ENCODE data around the gene FBXO15.

The FBXO15 gene

GRCh38 chr18:74147779-74148542 lies at the start of gene FBXO15, which contains the start of gene TIMM21:
Gene FBXO15, minus strand, starts transcription at chr18:74147834. Its CDS starts 49 bp downstream, at chr18:74147785.
Gene TIMM21, plus strand, starts transcription at chr18:74148523. Its CDS starts 286 bp downstream, at chr18:74148809.
- peak; percentile 97 for DNase-seq

GRCh38 chr18:74196220-74197119 lies 48.8 kb upstream of the FBXO15 start:
- DNase-seq, result peak; percentile 60

- no peak for DNase-seq
Observed at GRCh38 chr18:74194691-74195090, 47.1 kb upstream of the FBXO15 start.

- DNase-seq, result no peak
Observed at GRCh38 chr18:74191577-74191976, 43.9 kb upstream of the FBXO15 start.

- no peak for DNase-seq
Observed at GRCh38 chr18:74190086-74190485, 42.5 kb upstream of the FBXO15 start.

- no peak for DNase-seq
Observed at GRCh38 chr18:74186661-74187060, 39.0 kb upstream of the FBXO15 start.

- no peak for DNase-seq
Observed at GRCh38 chr18:74185860-74186259, 38.2 kb upstream of the FBXO15 start.

GRCh38 chr18:74184875-74185274 lies 37.2 kb upstream of the FBXO15 start:
- DNase-seq, result no peak

GRCh38 chr18:74183130-74183529 lies 35.5 kb upstream of the FBXO15 start:
- no peak for DNase-seq

GRCh38 chr18:74182335-74182734 lies 34.7 kb upstream of the FBXO15 start:
- no peak for DNase-seq

GRCh38 chr18:74179623-74180199 lies 32.1 kb upstream of the FBXO15 start:
- no peak for DNase-seq

GRCh38 chr18:74178884-74179283 lies 31.2 kb upstream of the FBXO15 start:
- DNase-seq, result no peak

GRCh38 chr18:74175658-74176057 lies 28.0 kb upstream of the FBXO15 start:
- DNase-seq, result no peak

- DNase-seq, result no peak
Observed at GRCh38 chr18:74173434-74173750, 25.8 kb upstream of the FBXO15 start.

- DNase-seq, result no peak
Observed at GRCh38 chr18:74172697-74173433, 25.2 kb upstream of the FBXO15 start.

- no peak for DNase-seq
Observed at GRCh38 chr18:74171910-74172606, 24.4 kb upstream of the FBXO15 start.

GRCh38 chr18:74166386-74166785 lies 18.8 kb upstream of the FBXO15 start:
- no peak for DNase-seq

GRCh38 chr18:74163019-74163660 lies 15.5 kb upstream of the FBXO15 start:
- no peak for DNase-seq

GRCh38 chr18:74155276-74155675 lies 7.6 kb upstream of the FBXO15 start:
- DNase-seq, result no peak

- DNase-seq, result no peak
Observed at GRCh38 chr18:74154716-74155115, 7.1 kb upstream of the FBXO15 start.

- DNase-seq, result no peak
Observed at GRCh38 chr18:74153793-74154192, 6.2 kb upstream of the FBXO15 start.

- no peak for DNase-seq
Observed at GRCh38 chr18:74153377-74153776, 5.7 kb upstream of the FBXO15 start.

Data from CD4-positive, alpha-beta T cell treated with Interleukin-15 for 1 hour (primary cell).